GM19023 (cell line): ENCODE data around the gene ERFL.

Source experiments
- ATAC-seq: cut with Tn5 transposase; IDR thresholded peaks from one replicate; pipeline ENCODE4 v1.9.1; 2021; ENCODE audit warnings: mild to moderate bottlenecking, moderate library complexity; ENCODE audit not compliant: unreplicated experiment

Gene ERFL

DNA sequence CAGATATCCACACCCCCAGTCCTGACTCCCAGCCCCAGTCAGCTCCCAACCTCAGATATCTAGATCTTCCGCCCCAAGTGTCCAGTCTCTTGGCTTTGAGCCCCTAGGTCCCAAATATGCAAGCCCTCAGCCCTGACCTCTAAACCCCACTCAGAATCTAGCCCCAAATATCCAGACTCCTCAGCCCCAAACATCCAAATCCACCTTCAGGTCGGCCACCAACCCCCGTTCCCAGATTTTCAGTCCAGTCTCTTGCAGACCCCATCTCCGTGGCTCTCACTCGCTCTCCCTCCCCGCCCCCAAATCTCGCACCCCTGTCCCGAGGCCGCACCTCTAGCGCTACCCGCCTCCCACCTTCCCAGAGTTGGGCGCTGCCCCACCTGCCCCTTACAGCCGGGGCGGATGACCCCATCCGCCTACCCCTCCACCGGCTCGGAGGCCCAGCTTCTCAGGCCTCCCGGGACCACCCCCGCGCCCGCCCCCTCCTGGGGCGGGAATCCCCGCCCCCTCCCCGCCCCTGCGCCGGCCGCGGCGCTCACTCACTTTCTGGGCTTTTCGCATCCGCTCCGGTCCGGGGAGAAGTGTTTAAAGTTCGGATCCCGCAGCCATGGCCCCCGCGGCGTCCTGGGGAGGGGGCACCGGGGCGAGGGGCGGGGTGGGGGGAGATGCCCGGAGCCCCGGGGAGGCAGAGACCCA lies 604 bp downstream of the ERFL start:
- no peak for ATAC-seq

DNA sequence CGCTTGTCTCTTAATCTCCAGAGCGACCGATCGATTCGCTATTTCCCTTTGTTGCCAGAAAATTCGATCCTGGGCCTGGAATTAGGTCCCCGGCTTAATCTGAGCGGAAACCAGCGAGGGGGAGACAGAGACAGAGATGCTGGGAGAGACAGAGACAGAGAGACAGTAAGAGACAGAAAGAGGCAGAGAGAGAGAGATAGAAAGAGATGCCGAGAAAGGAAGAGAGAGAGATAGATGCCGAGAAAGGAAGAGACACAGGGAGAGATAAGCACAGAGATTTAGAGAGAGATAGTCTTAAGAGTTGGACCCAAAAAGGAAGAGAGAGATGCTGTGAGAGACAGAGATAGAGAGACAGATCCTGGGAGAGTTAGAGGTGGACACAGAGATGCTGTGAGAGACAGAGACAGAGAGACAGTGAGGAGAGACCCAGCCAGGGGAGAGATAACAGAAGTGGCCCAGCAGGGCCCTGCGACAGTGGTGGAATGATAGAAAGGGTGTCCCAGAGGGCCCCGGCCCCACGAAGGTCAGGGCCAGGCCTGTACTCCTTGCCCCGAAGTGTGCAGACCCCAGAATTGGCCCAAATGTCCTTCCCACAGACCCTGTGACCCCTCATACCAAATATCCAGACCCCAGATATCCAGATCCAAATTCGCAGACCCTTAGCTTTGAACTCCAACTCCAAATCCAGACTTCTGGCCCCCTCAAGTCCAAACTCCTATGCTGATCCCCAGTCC lies 1.3 kb downstream of the ERFL start:
- ATAC-seq: no peak

GRCh38 chr19:41926028-41926762 lies 2.1 kb downstream of the ERFL start:
- ATAC-seq: no peak

- ATAC-seq: no peak
Measured at GRCh38 chr19:41925208-41926003, 2.8 kb downstream of the ERFL start.

- no peak for ATAC-seq
Measured at GRCh38 chr19:41924151-41925145, 3.8 kb downstream of the ERFL start.

DNA sequence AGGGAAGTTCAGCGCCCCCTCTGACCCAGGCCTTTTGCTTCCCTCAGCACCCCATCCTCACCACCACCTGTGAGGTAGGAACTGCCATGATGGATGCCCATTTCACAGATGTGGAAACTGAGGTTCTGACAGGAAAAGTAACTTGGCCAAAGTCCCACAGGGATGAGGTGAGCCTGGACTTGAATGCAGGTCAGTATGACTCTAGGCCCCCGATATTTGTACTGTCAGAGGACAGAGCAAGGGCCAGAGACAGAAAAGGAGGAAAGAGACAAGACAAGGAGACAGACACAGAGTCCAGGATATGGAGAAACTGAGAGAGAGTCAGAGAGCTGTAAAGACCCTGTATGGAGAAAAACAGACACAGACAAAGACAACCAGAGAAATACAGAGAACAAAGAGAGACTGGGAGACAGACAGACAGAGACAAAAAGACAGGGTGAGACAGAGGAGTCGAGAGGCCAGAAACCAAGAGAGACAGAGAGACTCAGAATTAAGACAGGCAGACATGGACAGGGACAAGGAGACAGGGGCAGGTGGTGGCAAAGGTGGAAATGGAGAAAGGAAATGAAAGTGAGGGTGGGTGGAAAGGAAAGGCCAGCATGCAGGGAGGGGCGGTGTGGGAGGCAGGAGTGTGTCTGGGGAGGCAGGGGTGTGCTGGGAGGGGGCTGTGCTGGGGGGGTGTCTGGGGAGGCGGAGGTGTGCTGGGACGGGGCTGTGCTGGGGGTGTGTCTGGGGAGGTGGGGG lies 5.0 kb downstream of the ERFL start:
- no peak for ATAC-seq

DNA sequence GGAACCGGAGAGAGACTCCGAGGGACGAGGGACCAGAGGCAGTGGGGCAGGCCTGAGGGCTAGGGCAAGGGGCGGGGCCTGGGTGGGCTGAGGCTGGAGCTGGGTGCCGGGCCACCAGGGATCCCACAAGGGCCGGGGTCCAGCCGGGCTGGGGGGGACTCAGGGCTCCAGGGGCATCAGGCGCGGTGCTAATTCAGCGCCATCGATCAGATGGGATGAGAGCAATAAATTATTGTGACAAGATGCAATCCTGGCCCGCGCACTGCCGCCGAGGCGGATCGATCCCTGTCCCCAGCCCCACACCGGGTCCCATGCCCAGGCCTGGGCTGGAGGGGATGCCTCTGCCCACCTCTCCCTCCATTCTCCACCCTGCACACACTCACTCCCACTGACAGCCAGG lies 5.7 kb downstream of the ERFL start:
- ATAC-seq: no peak

GRCh38 chr19:41921577-41922576 lies 6.4 kb downstream of the ERFL start:
- ATAC-seq: no peak

GRCh38 chr19:41920882-41921576 lies 7.2 kb downstream of the ERFL start:
- no peak for ATAC-seq

DNA sequence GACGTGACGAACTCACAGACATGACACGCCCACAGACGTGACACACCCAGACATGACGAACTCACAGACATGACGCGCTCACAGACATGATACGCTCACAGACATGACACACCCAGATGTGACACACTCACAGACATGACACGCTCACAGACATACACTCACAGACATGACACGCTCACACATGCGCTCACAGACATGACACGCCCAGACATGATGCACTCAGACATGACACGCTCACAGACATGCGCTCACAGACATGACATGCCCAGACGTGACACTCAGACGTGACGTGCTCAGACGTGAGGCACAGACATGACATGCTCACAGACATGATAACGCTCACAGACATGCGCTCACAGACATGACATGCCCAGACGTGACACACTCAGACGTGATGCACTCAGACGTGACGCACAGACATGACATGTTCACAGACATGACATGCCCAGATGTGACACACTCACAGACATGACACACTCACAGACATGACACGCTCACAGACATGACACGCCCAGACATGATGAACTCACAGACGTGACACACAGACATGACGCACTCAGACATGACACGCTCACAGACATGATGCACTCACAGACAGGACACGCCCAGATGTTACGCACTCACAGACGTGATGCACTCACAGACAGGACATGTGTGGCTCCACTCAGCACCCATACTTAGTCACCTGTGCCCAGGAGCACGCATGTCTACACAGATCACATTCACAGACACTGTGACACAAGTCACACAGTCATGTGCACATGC lies 8.1 kb downstream of the ERFL start:
- ATAC-seq: no peak

- no peak for ATAC-seq
Measured at GRCh38 chr19:41918653-41919244, 9.5 kb downstream of the ERFL start.

DNA sequence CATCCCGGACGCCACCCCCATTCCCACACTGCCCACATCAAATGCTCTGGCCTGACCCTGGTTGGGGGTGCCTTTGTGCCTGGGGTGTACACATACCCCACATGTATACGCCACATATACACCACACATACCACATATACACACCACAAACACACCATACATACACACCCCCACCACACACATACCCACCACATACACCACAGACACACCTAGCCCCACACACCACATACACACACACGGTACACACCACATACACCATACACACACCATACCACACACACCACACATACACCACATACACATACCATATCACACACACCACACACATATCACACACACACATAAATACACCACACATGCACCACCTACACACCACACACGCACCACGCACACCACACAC lies 10.2 kb downstream of the ERFL start:
- no peak for ATAC-seq

DNA sequence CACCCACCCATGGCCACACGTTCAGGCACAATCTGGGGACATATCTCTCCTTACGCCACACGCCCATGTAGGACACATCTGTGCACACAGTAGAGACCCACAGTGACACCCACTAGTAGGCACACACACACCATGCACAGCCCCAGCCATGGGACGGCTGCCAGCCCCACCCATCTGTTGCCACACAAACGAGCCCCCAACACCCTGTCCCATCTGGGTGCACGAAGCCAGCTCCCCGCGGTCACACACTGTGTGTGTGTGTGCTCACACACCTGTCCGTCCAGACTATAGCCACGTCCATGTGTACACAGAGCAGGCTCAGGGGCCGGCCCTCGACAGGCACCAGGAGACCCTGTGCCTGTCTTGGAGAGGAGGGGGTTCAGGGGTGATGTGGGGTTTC lies 10.6 kb downstream of the ERFL start:
- ATAC-seq: no peak

DNA sequence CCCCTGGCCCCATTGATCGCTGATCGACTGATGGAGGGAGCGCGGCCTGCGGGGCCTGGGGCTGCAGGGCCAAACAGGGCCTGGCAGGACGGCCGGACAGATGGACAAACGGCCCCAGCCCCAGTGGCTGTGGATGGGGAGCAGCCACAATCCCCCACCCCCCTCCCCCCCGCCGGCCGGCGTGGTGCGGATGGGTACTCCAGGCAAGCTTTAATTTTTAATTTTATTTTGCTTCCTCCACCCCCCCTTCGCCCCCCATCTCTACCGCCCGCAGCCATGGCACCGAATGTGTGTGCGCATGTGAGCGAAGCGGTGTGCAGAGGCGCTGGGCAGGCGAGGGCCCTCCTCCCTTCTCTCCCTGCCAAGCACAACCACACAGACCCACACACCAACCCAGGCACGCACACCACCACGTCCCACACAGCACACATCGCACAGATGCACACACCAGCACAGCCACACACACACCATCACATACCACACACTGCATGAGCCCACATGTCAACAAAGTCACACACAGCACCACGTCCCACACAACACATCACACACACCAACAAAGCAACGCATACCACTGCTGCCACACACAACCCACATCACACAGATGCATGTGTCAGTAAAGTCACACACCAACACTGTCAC lies 12.4 kb downstream of the ERFL start:
- no peak for ATAC-seq

DNA sequence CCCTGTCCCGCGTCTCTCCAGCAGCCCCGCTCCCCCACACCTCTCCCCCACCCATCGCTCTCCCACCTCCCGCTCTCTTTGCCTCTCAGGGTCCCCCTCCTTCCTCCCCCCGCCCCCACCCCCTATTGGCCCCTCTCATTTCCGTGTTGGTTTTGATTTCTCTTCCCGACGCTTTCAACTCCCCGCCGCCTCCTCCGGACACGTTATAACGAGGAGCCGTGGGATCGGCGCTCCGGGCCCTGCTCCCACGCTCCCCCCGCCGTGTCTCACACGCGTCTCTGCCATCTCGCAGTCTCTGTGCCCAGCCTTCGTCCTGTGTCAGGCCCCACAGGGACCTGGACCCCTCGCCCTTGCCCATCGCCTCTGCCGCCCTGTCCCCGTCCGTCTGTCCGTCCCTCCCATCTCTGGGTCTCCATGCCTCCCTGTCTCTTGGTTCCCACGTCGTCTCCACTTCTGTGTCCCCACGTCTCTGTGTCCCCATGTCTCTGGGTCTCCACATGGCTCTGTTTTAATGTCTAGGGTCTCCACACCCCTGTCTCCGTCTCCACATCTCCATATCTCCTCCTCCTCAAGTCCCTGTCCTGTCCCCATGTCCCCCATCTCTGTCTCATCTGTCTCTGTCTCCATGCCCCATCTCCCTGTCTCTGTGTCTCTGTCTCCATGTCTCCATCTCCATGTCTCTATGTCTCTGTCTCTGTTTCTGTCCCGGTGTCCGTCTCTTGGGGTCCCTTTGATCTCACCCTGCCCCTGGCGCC lies 13.1 kb downstream of the ERFL start:
- no peak for ATAC-seq
